ENCODE results near the gene NCL.
"Not testable (repeated sequence)": the region's sequence is repeated elsewhere in the genome, so short reads cannot be mapped to it uniquely, and the experiment has no call there.

The NCL gene

DNA sequence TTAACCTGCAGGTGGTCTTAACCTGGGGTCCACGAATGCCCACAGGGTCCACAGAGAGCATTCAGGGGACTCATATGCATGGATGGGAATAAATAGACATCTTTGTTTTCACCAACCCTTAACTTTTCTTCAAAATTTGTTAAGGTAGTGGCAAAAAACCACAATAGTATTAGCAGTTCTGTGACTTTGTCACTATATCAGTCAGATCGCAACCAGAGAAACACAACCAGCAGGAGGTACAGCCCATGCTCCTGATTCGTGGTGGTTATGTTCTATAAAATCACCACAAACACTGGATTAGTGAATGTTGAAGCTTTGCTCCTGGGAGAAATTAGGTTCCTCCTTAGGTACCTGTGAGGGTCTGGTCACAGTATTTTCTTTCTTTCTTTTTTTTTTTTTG lies 37.2 kb downstream of the NCL start:
- no peak for DNase-seq

GRCh38 chr2:231425811-231426703 lies 38.2 kb downstream of the NCL start:
- DNase-seq: peak in 1 of 4 experiments; percentile 11

DNA sequence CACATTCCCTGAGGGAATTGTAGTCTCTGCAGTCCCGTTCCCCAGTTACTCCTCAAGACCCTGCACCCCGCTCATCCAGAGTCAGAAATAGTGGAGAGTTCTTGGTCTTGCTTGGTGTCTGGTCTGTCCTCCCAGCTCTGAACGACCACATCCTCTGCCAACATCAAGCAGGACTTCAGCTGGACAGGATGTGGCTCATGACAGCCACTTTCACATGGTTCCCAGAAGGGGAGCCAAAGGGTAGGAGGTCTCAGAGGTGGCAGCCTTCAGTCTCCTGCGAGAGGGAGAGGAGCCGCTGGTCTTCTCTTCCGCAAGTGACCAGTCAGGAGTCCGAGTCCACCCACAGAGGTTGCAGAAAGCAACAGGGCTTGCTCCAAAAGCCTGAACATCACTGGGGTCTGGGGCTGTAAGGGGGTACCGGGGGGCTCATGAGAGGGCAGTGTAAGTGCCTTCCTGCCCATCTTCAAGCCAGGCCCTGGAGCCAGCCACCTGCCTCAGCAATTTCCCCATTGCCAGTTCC lies 38.9 kb downstream of the NCL start:
- no peak for DNase-seq

DNA sequence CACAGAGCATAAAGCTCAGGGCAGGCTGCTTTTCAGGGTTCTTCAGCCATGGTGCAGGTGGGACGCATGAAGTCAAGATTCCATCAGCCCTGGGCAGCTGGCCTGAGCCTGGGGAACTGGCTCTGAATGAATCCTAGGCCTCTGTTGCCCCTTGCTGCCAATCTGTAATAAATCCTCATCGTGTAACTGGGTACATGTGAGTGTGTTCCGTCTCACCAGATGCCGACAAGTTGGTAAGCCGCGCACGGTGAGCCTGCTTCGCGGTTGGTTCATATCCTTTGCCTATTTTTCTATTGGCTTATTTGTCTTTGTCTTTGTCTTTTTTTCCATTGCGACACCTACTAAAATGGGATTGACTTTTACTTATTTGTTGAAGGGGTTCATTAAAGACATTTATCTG lies 41.1 kb downstream of the NCL start:
- DNase-seq: no peak

- no peak for DNase-seq
These were observed 42.2 kb downstream of the NCL start for GRCh38 chr2:231422056-231422455.

GRCh38 chr2:231421051-231421580 lies 43.2 kb downstream of the NCL start:
- DNase-seq: no peak

DNA sequence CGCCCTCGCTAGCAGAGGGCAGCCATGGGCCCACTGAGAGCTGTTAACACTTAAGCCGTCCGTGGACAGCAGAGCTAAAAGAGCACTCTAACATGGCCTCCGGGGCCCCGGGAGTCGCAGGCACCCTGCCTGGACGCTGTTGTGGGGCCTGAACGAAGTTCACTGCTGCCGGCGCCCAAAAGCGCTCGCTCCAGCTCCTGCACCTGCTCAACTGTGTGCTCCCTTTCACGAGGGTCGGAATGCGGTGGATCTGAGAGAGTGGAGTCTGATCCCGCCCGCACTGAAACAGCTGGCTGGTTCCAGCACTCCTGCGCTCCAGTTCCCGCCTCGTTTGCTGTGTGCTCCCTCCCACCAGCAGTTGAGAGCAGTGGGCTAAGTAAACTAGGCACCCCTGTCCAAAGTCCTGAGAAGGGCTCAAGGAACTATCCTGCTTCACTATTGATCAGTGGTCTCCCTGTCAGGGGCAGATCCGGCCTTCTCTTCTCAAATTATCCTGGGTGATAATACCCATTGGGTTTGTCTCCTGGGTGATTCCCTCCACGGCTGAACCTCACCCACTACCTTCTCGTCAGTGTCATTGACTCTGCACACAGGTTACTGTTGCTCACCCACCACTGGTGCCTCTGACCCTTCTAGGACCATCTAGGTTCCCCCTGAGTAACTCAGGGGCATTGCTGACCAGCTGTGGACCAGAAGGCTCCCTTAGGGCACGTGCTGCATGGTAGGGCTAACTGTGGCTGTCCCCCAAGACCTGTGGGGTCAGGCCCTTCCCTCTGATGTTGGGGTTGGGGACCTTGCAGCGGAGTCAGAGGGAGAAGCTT lies 45.3 kb downstream of the NCL start:
- no peak for DNase-seq

DNA sequence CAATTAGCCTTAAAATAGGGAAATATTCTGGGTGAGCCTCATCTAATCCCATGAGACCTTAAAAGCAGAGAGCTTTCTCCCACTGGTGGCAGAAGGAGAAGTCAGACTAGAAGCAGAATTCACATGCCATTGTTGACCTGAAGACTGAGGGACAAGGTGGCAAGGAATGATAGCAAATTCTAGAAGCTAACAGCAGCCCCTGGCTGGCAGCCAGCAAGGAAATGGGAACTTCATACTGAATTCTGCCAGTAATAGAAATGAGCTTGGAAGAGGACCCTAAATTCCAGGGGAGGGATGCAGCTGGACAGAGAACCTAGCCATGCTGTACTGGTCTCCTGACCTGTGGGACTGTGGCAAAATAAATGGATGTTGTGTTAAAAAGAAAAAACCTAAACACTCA lies 49.3 kb downstream of the NCL start:
- DNase-seq: no peak

DNA sequence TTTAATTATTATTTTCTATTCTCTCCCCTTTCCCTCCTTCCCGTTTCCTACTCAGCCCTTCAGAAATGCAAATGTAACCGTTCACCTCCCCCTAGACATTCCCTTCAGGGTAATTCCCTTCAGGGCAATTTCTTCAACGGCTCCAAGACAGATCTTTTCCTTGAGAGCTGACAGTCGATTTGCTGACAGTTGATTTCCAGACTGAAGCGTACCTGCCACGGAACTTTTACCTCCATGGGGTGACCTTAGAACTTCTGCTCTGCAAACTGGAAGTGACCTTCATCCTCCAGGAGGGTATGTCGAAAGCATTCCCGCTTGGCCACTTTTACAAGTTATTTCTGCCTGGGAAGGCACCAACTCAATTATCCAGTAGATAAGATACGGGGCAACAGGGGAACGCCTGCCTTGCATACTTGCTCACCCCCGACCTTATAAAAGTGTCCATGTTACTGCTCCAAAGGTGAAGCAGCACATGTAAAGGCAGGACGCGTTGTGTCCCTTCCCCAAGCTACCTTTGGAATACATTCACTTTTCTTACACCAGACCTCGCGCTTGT lies 50.3 kb downstream of the NCL start:
- no peak for DNase-seq

DNA sequence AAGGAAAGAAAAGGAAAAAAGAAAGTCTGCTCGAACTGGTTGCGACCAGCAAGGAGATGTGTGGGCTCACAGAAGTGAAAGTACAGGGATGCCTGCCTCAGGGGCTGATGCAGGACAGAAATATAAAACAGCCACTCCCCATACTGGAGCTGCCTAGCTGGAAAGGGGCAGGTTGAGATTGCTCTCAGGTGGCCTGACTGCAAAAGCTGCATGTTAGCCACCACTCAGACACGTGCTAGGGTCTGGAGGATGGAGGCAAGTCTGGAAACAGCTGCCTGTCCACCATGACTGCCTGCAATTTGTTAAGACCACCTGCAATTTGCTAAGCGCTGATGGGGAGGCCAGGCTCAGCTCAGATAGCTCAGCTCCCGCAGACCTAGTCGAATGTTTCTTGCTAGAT lies 50.8 kb downstream of the NCL start:
- DNase-seq: no peak

DNA sequence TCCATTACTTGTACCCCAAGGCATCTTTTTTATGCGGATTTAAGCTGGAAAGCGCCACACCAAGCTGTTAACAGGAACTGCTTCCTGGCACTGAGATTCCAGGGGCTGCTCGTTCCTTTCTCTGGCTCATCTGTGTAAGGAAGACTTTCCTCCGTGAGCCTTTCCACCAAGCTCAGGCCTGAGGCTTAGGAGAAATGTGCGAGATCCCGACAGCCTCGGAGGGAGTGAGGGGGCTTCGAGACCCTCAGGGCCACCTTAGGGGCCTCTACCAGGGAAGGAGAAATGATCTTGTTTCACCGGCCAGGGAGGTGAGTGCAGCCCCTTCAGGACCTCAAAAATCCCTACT lies 51.7 kb downstream of the NCL start:
- DNase-seq: no peak

DNA sequence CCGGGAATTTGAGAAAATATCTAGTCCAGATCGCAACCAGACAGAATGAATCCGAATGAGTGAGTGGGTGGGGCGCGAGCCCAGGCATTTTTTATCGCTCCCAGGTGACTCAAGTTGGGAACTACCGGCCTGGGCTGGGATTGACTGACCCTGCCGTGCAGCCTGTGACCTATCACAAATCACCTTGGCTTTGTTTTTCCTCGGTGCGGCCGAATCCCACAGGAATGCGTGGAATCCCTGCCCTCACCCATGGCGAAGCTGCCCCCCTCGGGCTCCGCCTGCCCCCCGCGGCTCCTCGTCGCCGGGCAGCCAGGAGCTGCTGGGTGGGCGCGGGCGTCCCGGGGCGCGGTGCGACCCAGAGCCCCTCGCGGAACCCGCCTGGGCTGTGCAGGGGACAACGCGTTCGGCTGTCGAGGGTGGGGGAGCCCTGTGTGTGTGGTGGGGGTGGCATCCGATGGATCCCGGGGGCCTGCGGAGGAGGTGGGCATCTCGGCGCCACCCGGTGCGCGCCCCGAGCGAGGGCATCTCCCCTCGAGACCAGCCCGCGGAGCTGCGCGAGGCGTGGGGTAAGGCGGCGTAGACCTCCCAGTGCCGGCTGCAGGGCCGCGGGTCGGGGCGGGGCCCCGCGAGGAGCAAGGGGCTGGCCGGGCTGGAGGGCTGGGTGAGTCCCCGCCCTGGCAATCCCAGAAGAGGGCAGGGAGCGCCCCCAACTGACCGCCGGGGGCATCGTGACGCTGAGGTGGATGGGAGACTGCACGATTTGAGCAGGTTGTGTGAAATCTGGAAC lies 52.3 kb downstream of the NCL start:
- peak in 3 of 4 experiments; percentile 25 to 57 (median 33) for DNase-seq

DNA sequence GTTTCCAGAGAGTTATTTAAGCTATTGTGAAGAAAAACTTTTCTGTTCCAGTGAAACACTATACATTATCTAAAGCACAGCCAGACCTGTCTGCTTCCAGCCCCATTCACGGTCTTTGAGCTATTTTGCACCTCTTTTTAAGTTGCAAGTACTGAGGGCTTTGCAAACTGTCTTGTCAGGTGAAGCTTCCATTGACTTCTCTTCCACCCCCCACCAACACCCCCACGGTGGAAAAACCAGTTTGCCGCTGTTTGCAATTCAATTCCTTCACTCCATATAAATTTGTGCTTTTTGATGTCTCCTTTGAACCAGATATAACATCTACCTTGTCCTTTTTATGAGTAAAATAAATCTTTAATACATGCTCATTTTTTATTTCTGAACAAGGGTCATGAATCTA lies 53.0 kb downstream of the NCL start:
- no peak for DNase-seq

- DNase-seq: no peak
These were observed 53.8 kb downstream of the NCL start for GRCh38 chr2:231410293-231411004.

GRCh38 chr2:231409776-231410175 lies 54.5 kb downstream of the NCL start:
- DNase-seq: no peak

DNA sequence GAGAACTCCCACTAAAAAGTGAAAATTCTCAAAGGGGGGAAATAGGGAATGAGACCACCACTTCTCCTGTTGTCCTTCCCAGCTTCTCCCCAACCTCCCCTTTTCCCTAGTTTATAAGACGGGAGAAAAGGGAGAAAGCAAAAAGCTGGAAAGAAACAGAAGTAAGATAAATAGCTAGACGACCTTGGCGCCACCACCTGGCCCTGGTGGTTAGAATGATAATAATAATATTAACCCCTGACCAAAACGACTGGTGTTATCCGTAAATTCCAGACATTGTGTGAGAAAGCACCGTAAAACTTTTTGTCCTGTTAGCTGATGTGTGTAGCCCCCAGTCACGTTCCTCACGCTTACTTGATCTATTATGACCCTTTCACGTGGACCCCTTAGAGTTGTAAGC lies 56.0 kb downstream of the NCL start:
- not testable (repeated sequence) for DNase-seq

DNA sequence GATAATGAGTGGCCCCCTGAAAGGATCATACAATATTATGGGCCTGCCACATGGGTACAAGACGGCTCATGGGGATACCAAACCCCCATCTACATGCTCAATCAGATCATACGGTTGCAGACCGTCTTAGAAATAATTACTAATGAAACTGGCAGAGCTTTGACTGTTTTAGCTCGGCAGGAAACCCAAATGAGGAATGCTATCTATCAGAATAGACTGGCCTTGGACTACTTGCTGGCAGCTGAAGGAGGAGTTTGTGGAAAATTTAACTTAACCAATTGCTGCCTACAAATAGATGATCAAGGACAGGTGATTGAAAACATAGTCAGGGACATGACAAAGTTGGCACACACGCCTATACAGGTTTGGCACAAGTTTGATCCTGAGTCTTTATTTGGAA lies 56.6 kb downstream of the NCL start:
- not testable (repeated sequence) for DNase-seq

GRCh38 chr2:231405601-231406367 lies 58.5 kb downstream of the NCL start:
- DNase-seq: not testable (repeated sequence)

- not testable (repeated sequence) for DNase-seq
These were observed 60.1 kb downstream of the NCL start for GRCh38 chr2:231404183-231404578.

Measured in activated naive CD4-positive, alpha-beta T cell (primary cell).